Keratinocyte (primary cell): Measurements from ENCODE around the gene ZNF385A. TPM values are rescaled to one million over a fixed set of nuclear protein-coding genes. Genes with fewer than 3 reads are reported as not detected.

Experiments used
- DNase-seq: peaks from one replicate; pipeline ENCODE4 v3.0.0-alpha.2; 2011; ENCODE audit warnings: low read depth, missing footprints, low spot score
- FAIRE-seq: peaks from 2 replicates; lab custom pipeline; 2011; peaks lifted over from hg19 to GRCh38; lab: Jason Lieb, UNC
- H2AFZ ChIP-seq: 2 replicates; pipeline ENCODE4 v1.6.0; 2012; ENCODE audit warnings: low read length, control low read depth, inconsistent platforms; ENCODE audit not compliant: control insufficient read depth
- H3K27ac ChIP-seq: 2 replicates; pipeline ENCODE4 v1.5.1; 2011; ENCODE audit warnings: low read length; ENCODE audit not compliant: control insufficient read depth, insufficient read depth
- H3K27me3 ChIP-seq: 3 replicates; pipeline ENCODE4 v1.6.0; 2011; ENCODE audit warnings: low read length; ENCODE audit not compliant: control insufficient read depth, insufficient read depth; ENCODE audit errors: extremely low read depth
- H3K36me3 ChIP-seq, 2 experiments: 2 replicates in 1 of 2; 3 replicates in 1 of 2; pipeline ENCODE4 v1.5.1; 2011; ENCODE audit warnings: low read length in 2 of 2, mild to moderate bottlenecking in 1 of 2; ENCODE audit not compliant: control insufficient read depth in 2 of 2, insufficient read depth in 2 of 2; ENCODE audit errors: extremely low read depth in 1 of 2
- H3K4me1 ChIP-seq: 3 replicates; pipeline ENCODE4 v1.5.1; 2011; ENCODE audit warnings: low read length; ENCODE audit not compliant: control insufficient read depth, insufficient read depth; ENCODE audit errors: extremely low read depth
- H3K4me2 ChIP-seq: 3 replicates; pipeline ENCODE4 v1.6.0; 2011; ENCODE audit warnings: low read depth, low read length; ENCODE audit not compliant: control insufficient read depth, insufficient read depth; ENCODE audit errors: extremely low read depth
- H3K4me3 ChIP-seq, 3 experiments: fragments of 200-600 bp in 1 of 3; sonication (generic) in 1 of 3; 2 replicates in 2 of 3; 3 replicates in 1 of 3; pipeline ENCODE4 v1.5.1; 2011 to 2016; ENCODE audit warnings: low read length in 3 of 3, mild to moderate bottlenecking in 3 of 3, control low read depth in 2 of 3, inconsistent platforms in 1 of 3, low read depth in 1 of 3, mixed read lengths in 1 of 3, mixed run types in 1 of 3, moderate library complexity in 1 of 3; ENCODE audit not compliant: control insufficient read depth in 2 of 3, insufficient read depth in 2 of 3; ENCODE audit errors: extremely low read depth in 1 of 3
- H3K79me2 ChIP-seq: 2 replicates; pipeline ENCODE4 v1.6.0; 2012; ENCODE audit warnings: low read length; ENCODE audit not compliant: control insufficient read depth, insufficient read depth
- H3K9ac ChIP-seq: 3 replicates; pipeline ENCODE4 v1.6.0; 2011; ENCODE audit warnings: low read length; ENCODE audit not compliant: control insufficient read depth, insufficient read depth; ENCODE audit errors: extremely low read depth
- H3K9me1 ChIP-seq: 3 replicates; pipeline ENCODE4 v1.6.0; 2011; ENCODE audit warnings: low read length; ENCODE audit not compliant: control insufficient read depth, insufficient read depth; ENCODE audit errors: extremely low read depth
- H3K9me3 ChIP-seq: 2 replicates; pipeline ENCODE4 v1.5.1; 2012; ENCODE audit warnings: low read depth, low read length; ENCODE audit not compliant: control insufficient read depth
- H4K20me1 ChIP-seq: 3 replicates; pipeline ENCODE4 v1.6.0; 2011; ENCODE audit warnings: low read length; ENCODE audit not compliant: control insufficient read depth, insufficient read depth; ENCODE audit errors: extremely low read depth
- CTCF ChIP-seq, 3 experiments: IDR thresholded peaks in 1 of 3; conservative IDR thresholded peaks in 1 of 3; optimal IDR thresholded peaks in 1 of 3; 2 replicates in 2 of 3; 3 replicates in 1 of 3; pipeline versions ENCODE3 to v1.5.1; 2011; ENCODE audit warnings: low read length in 3 of 3, mild to moderate bottlenecking in 3 of 3, moderate library complexity in 2 of 3, control low read depth in 1 of 3, inconsistent platforms in 1 of 3; ENCODE audit not compliant: insufficient read depth in 2 of 3; ENCODE audit errors: extremely low read depth in 1 of 3
- EZH2 ChIP-seq: IDR thresholded peaks from one replicate; pipeline ENCODE4 v1.6.1; 2012; ENCODE audit warnings: inconsistent platforms, mild to moderate bottlenecking, low read length, moderate library complexity
- dilution Hi-C: fragments of 300-500 bp; cut with MboI; formaldehyde crosslinking; loops from one replicate; pipeline ENCODE4 v1.7.0; 2020; ENCODE audit warnings: low sequenced_read_pairs; ENCODE audit not compliant: extremely low pct_ligation_motif_present
- polyA plus RNA-seq, 5 experiments: library from polyadenylated mRNA; depleted of rRNA in 3 of 5; stranded (reverse) in 3 of 5; stranded (forward) in 1 of 5; unstranded in 1 of 5; fragments of >200 nt; gene quantifications; 1 replicate in 1 of 5; 2 replicates in 3 of 5; 3 replicates in 1 of 5; pipeline versions ENCODE4 v1.2.1 to v1.2.3, GENCODE V29; 2011 to 2012; ENCODE audit warnings: missing spikeins in 2 of 5, low read depth in 1 of 5, low replicate concordance in 1 of 5

The ZNF385A gene
- polyA plus RNA-seq, 1 donor (not counting 4 experiments of a cell fraction or from before 2014, with no cell fraction given): 11.4 TPM

- Histone ChIP-seq H3K9me3 (no peaks in the 10 kb centered on the region), H3K4me3 (no peak overlapping the region), H2AFZ (no peak overlapping the region), H3K79me2 (peaks cover 73% of the 10 kb centered on the region), H3K9ac (peak overlapping the region; percentile 42), H3K36me3 (peaks cover 30 to 36% of the 10 kb centered on the region in 2 experiments), H3K4me2 (peak overlapping the region; percentile 18), H3K9me1 (peaks cover 3% of the 10 kb centered on the region), H3K27me3 (no peaks in the 10 kb centered on the region), H3K4me1 (peaks cover 46% of the 10 kb centered on the region), H3K27ac (peak overlapping the region; percentile 86), H4K20me1 (peaks cover 15% of the 10 kb centered on the region)
- TF ChIP-seq CTCF (optimal IDR thresholded peaks at IDR 0.05 in 1 of 3, IDR thresholded peaks at IDR 0.05 in 1 of 3, conservative IDR thresholded peaks at IDR 0.05 in 1 of 3; ENCODE audit: extremely low read depth in 1 of 3, insufficient read depth in 2 of 3, low read length in 3 of 3) (no peak), EZH2 (no peak)
- no peak for DNase-seq
- peak; percentile 73 for FAIRE-seq
- dilution Hi-C loops: no loop called here
Observed at GRCh38 chr12:54383041-54383609, 1.4 kb downstream of the ZNF385A start.

DNA sequence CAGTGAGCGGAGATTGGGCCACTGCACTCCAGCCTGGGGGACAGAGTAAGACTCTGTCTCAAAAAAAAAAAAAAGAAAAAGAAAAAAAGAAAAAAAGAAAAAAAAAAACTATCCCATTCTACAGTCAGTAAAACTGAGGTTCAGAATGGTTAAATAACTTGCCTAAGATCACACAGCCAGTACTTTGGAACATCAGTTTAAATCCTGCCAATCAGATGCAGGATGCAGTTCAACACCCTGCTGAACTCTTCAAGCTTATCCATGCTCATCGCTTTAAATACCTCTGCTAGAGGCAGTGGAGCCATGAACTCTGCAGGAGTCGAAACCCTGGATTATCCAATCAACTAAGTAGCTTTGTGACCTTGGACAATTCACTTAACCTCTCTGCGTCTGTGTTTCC, 3.4 kb downstream of the ZNF385A start:
- Histone ChIP-seq H3K79me2 (peaks cover 71% of the 10 kb centered on the region), H3K4me1 (peaks cover 28% of the 10 kb centered on the region), H3K9me3 (no peaks in the 10 kb centered on the region), H2AFZ (no peak overlapping the region), H3K27me3 (no peaks in the 10 kb centered on the region), H4K20me1 (peaks cover 22% of the 10 kb centered on the region), H3K4me2 (no peak overlapping the region), H3K4me3 (no peak overlapping the region), H3K36me3 (peaks cover 47 to 50% of the 10 kb centered on the region in 2 experiments), H3K27ac (no peak overlapping the region), H3K9ac (no peak overlapping the region), H3K9me1 (no peaks in the 10 kb centered on the region)
- no peak for FAIRE-seq
- dilution Hi-C loops: no loop called here
- no peak for DNase-seq
- TF ChIP-seq EZH2 (no peak), CTCF (optimal IDR thresholded peaks at IDR 0.05 in 1 of 3, IDR thresholded peaks at IDR 0.05 in 1 of 3, conservative IDR thresholded peaks at IDR 0.05 in 1 of 3; ENCODE audit: extremely low read depth in 1 of 3, insufficient read depth in 2 of 3, low read length in 3 of 3) (no peak)
